Nephron (organoid): ENCODE measurements around the gene ANKRD24.
"Not testable (repeated sequence)": the region's sequence is repeated elsewhere in the genome, so short reads cannot be mapped to it uniquely, and the experiment has no call there.

Experiments used
- H3K27ac Mint-ChIP-seq, 3 experiments: 2 replicates each; pipeline ENCODE4 v1.8.0; 2020; ENCODE audit warnings: mixed read lengths in 3 of 3, mild to moderate bottlenecking in 2 of 3, moderate library complexity in 1 of 3
- H3K27me3 Mint-ChIP-seq: 2 replicates; pipeline ENCODE4 v1.8.0; 2021; ENCODE audit warnings: low read depth, mild to moderate bottlenecking, moderate library complexity, mixed read lengths
- H3K36me3 Mint-ChIP-seq: 2 replicates; pipeline ENCODE4 v1.8.0; 2020; ENCODE audit warnings: low read depth, mixed read lengths
- H3K4me1 Mint-ChIP-seq: 2 replicates; pipeline ENCODE4 v1.8.0; 2020; ENCODE audit warnings: mixed read lengths
- H3K4me3 Mint-ChIP-seq, 3 experiments: 2 replicates each; pipeline ENCODE4 v1.8.0; 2020; ENCODE audit warnings: mild to moderate bottlenecking in 3 of 3, mixed read lengths in 3 of 3, moderate library complexity in 2 of 3
- H3K9me3 Mint-ChIP-seq: 2 replicates; pipeline ENCODE4 v1.8.0; 2020; ENCODE audit warnings: mixed read lengths
- TF ChIP-seq, protein P1 (sequence below), 3 experiments: fragments of 200-600 bp; sonication (generic); IDR thresholded peaks; one replicate each; pipeline ENCODE4 v1.5.0; 2021; ENCODE audit warnings: antibody characterized with exemption in 3 of 3; ENCODE audit not compliant: unreplicated experiment in 3 of 3

The ANKRD24 gene

DNA sequence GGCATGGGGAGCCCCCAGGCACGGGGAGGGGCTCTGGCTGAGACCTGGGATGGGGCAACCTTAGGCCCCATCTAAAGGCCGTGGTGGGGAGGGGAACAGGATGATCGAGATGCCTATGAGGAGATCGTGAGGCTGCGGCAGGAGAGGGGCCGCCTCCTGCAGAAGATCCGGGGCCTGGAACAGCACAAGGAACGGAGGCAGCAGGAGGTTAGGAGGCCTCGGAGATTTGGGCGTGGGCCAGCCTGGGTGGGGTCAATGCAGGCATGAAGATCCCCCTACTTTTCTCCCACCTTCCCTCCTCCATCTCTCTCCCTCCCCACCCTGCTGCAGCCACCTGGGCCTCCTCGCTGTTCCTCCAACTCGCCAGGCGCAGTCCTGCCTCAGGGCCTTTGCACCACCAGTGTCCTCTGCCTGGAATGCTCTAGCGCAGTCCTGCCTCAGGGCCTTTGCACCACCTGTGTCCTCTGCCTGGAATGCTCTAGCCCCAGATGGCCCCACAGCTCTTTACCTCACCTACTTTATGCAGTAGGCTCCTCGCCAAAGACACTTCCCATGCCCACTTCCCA, 27.8 kb downstream of the ANKRD24 start:
- Mint-ChIP-seq H3K4me1 (no peaks in the 10 kb centered on the region), H3K9me3 (no peaks in the 10 kb centered on the region), H3K36me3 (no peaks in the 10 kb centered on the region), H3K4me3 (no peak overlapping the region), H3K27ac (no peak overlapping the region), H3K27me3 (peaks cover 58% of the 10 kb centered on the region)
- TF ChIP-seq, protein P1, sequence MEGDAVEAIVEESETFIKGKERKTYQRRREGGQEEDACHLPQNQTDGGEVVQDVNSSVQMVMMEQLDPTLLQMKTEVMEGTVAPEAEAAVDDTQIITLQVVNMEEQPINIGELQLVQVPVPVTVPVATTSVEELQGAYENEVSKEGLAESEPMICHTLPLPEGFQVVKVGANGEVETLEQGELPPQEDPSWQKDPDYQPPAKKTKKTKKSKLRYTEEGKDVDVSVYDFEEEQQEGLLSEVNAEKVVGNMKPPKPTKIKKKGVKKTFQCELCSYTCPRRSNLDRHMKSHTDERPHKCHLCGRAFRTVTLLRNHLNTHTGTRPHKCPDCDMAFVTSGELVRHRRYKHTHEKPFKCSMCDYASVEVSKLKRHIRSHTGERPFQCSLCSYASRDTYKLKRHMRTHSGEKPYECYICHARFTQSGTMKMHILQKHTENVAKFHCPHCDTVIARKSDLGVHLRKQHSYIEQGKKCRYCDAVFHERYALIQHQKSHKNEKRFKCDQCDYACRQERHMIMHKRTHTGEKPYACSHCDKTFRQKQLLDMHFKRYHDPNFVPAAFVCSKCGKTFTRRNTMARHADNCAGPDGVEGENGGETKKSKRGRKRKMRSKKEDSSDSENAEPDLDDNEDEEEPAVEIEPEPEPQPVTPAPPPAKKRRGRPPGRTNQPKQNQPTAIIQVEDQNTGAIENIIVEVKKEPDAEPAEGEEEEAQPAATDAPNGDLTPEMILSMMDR (IDR thresholded peaks at IDR 0.05; ENCODE audit: unreplicated experiment in 3 of 3): no peak

DNA sequence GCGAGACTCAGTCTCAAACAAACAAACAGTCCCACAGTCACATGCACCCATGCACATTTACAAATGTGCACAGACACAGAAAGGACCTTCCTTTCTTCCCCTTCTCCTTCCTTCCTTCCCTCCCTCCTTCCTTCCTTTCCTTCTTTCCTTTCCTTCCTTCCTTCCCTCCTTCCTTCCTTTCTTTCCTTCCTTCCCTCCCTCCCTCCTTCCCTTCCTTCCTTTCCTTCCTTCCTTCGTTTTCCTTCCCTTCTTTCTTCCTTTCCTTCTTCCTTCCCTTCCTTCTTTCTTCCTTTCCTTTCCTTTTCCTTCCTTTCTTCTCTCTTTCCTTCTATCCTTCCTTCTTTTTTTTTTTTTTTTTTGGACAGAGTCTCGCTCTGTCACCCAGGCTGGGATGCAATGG, 30.6 kb downstream of the ANKRD24 start:
- Mint-ChIP-seq H3K27me3 (peaks cover 42% of the 10 kb centered on the region), H3K9me3 (no peaks in the 10 kb centered on the region), H3K36me3 (no peaks in the 10 kb centered on the region), H3K4me3 (no peak overlapping the region), H3K27ac (no peak overlapping the region), H3K4me1 (no peaks in the 10 kb centered on the region)
- TF ChIP-seq, protein P1 (IDR thresholded peaks at IDR 0.05; ENCODE audit: unreplicated experiment in 3 of 3): no peak

DNA sequence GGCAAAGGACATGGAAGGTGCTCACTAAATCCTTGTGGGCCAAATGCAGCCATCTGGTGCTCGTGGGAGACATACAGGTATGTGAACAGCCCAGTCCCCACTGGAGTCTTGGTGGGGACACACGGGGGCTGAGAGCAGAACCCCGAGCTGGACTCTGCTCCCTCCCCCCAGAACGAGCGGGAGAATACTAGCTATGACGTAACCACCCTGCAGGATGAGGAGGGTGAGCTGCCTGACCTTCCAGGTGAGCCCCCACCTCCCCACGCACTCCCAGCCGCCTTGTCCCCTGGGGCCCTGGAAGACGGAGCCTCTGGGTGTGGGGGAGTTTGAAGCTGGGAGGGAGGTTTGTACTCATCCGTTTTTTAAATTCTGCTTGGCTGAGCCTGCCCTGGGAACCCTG, 33.3 kb downstream of the ANKRD24 start:
- no peak overlapping the region for H3K27ac Mint-ChIP-seq
- no peaks in the 10 kb centered on the region for H3K9me3 Mint-ChIP-seq
- no peaks in the 10 kb centered on the region for H3K36me3 Mint-ChIP-seq
- H3K4me3 Mint-ChIP-seq: no peak overlapping the region
- H3K4me1 Mint-ChIP-seq: no peaks in the 10 kb centered on the region
- H3K27me3 Mint-ChIP-seq: peaks cover 30% of the 10 kb centered on the region
- TF ChIP-seq, protein P1 (IDR thresholded peaks at IDR 0.05; ENCODE audit: unreplicated experiment in 3 of 3): no peak

DNA sequence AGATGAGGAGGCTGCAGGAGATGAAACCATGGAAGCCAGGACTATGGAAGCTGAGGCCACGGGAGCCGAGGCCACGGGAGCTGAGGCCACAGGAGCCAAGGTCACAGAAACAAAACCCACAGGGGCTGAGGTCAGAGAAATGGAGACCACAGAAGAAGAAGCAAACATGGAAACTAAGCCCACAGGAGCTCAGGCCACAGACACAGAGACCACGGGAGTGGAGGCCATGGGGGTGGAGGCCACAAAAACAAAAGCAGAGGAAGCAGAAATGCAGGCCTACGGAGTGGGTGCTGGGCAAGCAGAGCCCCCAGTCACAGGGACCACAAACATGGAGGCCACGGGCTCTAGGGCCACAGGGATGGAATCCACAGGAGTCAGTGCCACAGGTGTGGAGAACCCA, 34.4 kb downstream of the ANKRD24 start:
- Mint-ChIP-seq H3K27ac (no peak overlapping the region), H3K9me3 (no peaks in the 10 kb centered on the region), H3K27me3 (peaks cover 29% of the 10 kb centered on the region), H3K4me3 (no peak overlapping the region), H3K4me1 (no peaks in the 10 kb centered on the region), H3K36me3 (no peaks in the 10 kb centered on the region)
- TF ChIP-seq, protein P1 (IDR thresholded peaks at IDR 0.05; ENCODE audit: unreplicated experiment in 3 of 3): no peak

DNA sequence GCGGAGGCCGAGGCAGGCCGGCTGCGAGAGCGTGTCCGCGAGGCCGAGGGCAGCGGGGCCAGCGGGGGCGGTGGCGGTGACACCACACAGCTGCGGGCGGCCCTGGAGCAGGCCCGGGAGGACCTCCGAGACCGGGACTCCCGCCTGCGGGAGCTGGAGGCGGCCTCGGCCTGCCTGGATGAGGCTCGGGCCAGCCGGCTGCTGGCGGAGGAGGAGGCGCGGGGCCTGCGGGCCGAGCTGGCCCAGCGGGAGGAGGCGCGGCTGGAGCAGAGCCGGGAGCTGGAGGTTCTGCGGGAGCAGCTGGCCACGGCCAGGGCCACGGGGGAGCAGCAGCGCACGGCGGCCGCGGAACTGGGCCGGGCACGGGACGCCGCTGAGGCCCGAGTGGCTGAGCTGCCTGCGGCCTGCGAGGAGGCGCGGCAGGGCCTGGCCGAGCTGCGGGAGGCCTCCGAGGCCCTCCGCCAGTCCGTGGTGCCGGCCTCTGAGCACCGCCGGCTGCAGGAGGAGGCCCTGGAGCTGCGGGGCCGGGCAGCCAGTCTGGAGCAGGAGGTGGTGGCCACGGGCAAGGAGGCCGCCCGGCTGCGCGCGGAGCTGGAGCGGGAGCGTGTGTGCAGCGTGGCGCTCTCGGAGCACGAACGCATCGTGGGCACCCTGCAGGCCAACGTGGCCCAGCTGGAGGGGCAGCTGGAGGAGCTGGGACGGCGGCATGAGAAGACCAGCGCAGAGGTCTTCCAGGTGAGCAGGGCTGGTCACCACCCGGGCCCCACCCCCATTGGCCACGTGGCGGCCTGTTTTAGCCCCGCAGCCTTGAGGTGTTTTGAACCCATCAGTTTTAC, 35.2 kb downstream of the ANKRD24 start:
- Mint-ChIP-seq H3K4me3 (no peak overlapping the region), H3K27me3 (peaks cover 23% of the 10 kb centered on the region), H3K4me1 (no peaks in the 10 kb centered on the region), H3K27ac (no peak overlapping the region), H3K36me3 (no peaks in the 10 kb centered on the region), H3K9me3 (no peaks in the 10 kb centered on the region)
- TF ChIP-seq, protein P1 (IDR thresholded peaks at IDR 0.05; ENCODE audit: unreplicated experiment in 3 of 3): no peak

DNA sequence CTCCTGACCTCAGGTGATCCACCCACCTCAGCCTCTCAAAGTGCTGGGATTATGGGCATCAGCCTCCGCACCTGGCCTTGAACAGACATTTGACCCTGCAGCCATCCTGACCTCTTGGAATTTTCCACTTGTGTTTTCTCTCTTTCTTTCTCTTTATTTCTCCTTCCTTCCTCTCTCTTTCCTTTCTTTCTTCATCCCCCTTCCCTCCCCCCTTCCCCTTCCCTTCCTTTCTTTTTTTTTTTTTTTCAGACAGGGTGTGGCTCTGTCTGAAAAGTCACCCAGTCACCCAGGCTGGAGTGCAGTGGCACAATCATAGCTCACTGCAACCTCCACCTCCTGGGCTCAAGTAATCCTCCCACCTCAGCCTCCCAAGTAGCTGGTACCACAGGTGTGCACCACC, 36.0 kb downstream of the ANKRD24 start:
- H3K27me3 Mint-ChIP-seq: peaks cover 15% of the 10 kb centered on the region
- H3K4me3 Mint-ChIP-seq, H3K4me1 Mint-ChIP-seq, H3K9me3 Mint-ChIP-seq, H3K27ac Mint-ChIP-seq, H3K36me3 Mint-ChIP-seq: not testable (repeated sequence)
